ENCODE measurements around the gene SERGEF. TPM values are rescaled to one million over a fixed set of nuclear protein-coding genes. Genes with fewer than 3 reads are reported as not detected.

SERGEF gene
- total RNA-seq, 2 donors from 2014 or later: 20.8 to 28.7 TPM

DNA sequence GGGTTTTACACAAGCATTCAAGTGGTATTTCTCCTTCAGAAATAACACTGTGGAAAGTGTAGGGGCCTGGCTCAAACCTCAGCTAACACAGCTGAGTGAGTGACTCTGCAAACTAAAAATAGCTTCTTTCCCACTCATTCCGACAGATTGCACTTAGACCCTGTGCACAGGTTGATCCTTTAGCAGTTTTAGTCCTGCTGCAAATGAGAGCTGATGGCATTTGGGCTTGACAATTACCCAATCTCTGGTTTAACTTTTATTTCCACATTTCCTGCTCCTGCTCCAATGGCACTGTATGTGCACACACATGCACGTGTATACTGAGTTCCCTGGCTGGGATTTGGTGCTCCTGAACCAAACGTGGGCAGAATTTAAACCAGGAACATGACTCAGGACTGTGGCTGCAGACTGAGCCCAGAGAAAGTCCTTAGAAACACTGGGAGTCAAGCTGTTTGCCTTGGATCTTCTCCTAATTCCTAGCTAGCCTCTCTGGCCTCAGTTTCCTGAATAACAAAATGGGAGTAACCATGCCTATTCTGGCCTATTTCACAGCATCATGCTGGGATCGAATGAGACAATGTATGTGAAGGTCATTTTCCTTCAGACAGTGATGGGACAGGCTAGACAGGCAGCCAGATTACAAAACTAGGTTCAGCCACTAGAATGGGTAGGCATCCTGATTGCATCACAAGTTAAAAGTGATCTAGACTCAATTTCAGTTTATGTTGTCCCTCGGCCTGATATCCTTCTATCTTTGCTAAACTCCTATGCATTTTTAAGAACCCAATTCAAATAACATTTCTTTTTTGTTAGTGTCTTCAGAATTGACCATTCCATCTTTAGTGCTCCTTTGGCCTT is 58.2 kb downstream of the SERGEF start:
- no peaks in the 10 kb centered on the region for H3K27me3 ChIP-seq
- H3K4me1 ChIP-seq: no peaks in the 10 kb centered on the region
- no peak overlapping the region for H3K27ac ChIP-seq
- WGBS, 2 donors: 67 to 78% methylated on average over 5 of the region's 5 CpGs
- H3K36me3 ChIP-seq (replicated peaks in 1 of 2; ENCODE audit: insufficient read depth in 1 of 2, low read depth in 2 of 2): peaks cover 0 to 6% of the 10 kb centered on the region in 2 donors
- DNase-seq: no peak
- ATAC-seq: no peak
- no peaks in the 10 kb centered on the region for H3K9me3 ChIP-seq
- H3K4me3 ChIP-seq: no peak overlapping the region
- intact Hi-C loops (cut with DNase I): no loop called here
- TF ChIP-seq, protein P1, sequence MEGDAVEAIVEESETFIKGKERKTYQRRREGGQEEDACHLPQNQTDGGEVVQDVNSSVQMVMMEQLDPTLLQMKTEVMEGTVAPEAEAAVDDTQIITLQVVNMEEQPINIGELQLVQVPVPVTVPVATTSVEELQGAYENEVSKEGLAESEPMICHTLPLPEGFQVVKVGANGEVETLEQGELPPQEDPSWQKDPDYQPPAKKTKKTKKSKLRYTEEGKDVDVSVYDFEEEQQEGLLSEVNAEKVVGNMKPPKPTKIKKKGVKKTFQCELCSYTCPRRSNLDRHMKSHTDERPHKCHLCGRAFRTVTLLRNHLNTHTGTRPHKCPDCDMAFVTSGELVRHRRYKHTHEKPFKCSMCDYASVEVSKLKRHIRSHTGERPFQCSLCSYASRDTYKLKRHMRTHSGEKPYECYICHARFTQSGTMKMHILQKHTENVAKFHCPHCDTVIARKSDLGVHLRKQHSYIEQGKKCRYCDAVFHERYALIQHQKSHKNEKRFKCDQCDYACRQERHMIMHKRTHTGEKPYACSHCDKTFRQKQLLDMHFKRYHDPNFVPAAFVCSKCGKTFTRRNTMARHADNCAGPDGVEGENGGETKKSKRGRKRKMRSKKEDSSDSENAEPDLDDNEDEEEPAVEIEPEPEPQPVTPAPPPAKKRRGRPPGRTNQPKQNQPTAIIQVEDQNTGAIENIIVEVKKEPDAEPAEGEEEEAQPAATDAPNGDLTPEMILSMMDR (IDR thresholded peaks at IDR 0.05): no peak
- no peak for TF ChIP-seq POLR2A (IDR thresholded peaks at IDR 0.05)

DNA sequence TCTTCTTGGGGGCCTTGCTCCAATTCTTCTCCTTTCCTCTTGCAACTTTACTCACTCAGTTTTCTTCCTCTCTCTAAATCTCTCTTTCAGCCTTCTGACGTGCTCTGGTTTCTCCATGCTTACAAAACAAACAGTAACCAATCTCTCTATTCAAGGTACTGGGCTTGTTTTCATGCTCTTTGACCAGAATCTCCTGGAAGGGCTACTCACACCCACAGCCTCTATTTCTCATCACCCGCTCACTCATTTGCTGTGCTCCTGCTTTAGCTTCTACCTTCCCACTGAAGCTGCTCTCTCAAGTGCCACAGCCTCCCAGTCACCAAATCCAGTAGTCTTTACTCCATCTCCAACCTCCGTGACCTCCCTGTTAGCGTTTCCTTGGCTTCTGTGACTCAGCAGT is 60.4 kb downstream of the SERGEF start:
- no peaks in the 10 kb centered on the region for H3K9me3 ChIP-seq
- H3K4me3 ChIP-seq: no peak overlapping the region
- no peaks in the 10 kb centered on the region for H3K27me3 ChIP-seq
- intact Hi-C loops (cut with DNase I): no loop called here
- no peak overlapping the region for H3K27ac ChIP-seq
- H3K36me3 ChIP-seq (replicated peaks in 1 of 2; ENCODE audit: insufficient read depth in 1 of 2, low read depth in 2 of 2): peaks cover 0 to 6% of the 10 kb centered on the region in 2 donors
- TF ChIP-seq POLR2A (IDR thresholded peaks at IDR 0.05): no peak
- TF ChIP-seq, protein P1 (IDR thresholded peaks at IDR 0.05): no peak
- WGBS, 2 donors: 93 to 95% methylated on average over 4 of the region's 4 CpGs
- H3K4me1 ChIP-seq: no peaks in the 10 kb centered on the region
- DNase-seq (no peak), ATAC-seq (no peak)

DNA sequence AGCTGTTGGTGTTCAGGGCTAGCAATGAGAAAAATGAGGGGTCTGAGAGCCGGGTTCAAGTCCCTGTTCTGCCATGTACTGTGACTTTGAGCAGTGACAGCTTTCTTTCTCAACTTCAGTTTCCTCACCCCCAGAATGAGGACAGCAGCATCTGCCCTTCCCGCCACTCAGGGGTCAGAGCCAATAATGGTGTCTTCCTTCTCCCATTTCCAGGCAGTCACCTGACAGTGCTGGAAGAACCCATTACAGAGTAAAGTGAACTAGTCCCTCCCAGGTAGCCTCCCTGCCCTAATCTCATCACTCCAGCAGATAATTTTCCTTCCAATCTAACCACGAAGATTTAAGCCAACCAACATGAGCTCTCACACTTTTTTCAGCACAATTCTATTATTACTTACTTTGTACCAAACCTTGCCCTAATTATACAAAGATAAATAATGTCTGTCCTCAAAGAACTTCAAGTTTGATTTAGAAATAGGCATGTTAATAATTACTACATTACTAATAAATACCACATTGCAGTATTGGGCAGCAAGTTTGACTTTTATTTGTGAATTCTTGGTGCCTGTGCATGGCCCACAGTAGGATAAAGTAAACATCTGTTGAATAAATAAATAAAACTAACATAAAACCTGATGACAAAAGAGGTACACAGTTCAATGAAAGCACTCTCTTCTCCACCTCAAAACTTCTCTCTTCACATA is 61.0 kb downstream of the SERGEF start:
- Histone ChIP-seq H3K4me3 (no peak overlapping the region), H3K27me3 (no peaks in the 10 kb centered on the region), H3K36me3 (replicated peaks in 1 of 2; ENCODE audit: insufficient read depth in 1 of 2, low read depth in 2 of 2) (peaks cover 0 to 6% of the 10 kb centered on the region in 2 donors), H3K9me3 (no peaks in the 10 kb centered on the region), H3K27ac (no peak overlapping the region), H3K4me1 (no peaks in the 10 kb centered on the region)
- intact Hi-C loops (cut with DNase I): no loop called here
- 84 to 87% methylated on average over 3 of the region's 3 CpGs for WGBS, 2 donors
- TF ChIP-seq, protein P1 (IDR thresholded peaks at IDR 0.05): no peak
- no peak for TF ChIP-seq POLR2A (IDR thresholded peaks at IDR 0.05)
- no peak for ATAC-seq
- DNase-seq: no peak

DNA sequence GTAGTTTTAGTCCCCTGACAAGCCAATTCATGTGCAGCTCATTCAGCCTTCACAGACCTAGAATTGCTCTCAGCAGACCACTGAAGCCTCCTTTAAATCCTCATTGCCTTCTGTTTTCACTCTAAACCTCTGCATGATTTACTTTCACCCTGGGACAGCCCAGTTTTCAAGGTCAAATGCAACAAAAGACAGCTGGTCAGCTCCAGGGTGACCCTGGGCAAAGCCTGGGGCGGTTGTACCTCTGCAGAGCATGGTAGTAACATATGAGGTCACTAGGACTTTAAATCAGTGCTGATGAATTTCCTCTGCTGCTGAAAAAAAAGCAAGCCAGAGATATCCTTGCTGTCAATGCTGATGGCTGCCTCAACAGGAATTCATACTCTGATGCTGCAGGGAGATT is 62.2 kb downstream of the SERGEF start:
- Histone ChIP-seq H3K36me3 (replicated peaks in 1 of 2; ENCODE audit: insufficient read depth in 1 of 2, low read depth in 2 of 2) (peaks cover 0 to 6% of the 10 kb centered on the region in 2 donors), H3K9me3 (no peaks in the 10 kb centered on the region), H3K4me3 (no peak overlapping the region), H3K4me1 (no peaks in the 10 kb centered on the region), H3K27me3 (no peaks in the 10 kb centered on the region), H3K27ac (no peak overlapping the region)
- no peak for DNase-seq
- no peak for TF ChIP-seq POLR2A (IDR thresholded peaks at IDR 0.05)
- TF ChIP-seq, protein P1 (IDR thresholded peaks at IDR 0.05): no peak
- WGBS, 2 donors: 84 to 88% methylated on average over 1 of the region's 1 CpG
- ATAC-seq: no peak
- intact Hi-C loops (cut with DNase I): no loop called here

Measured in body of pancreas (tissue), 4 donors.